ENCODE measurements around the gene EIF1AX.
"Not testable (repeated sequence)": the region's sequence is repeated elsewhere in the genome, so short reads cannot be mapped to it uniquely, and the experiment has no call there.

The EIF1AX gene

DNA sequence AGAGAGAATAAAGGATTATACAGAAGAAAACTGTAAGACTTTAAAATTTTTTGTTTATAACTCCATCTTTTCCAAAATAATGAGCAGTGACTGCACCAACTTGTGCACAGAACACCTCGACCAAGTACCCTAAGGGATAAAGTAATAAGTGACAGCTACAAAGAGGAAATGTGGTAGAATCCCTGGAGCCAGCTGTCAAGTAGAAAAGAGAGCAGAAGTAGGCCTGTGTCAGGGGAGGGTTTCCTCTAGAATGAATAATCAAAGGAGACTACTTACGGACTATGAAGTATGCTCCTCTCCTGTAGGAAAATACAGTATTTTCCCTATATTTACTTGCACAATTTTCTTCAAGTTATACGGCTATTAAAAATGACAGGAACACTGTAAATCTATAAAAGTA lies 1.2 kb downstream of the EIF1AX start:
- Mint-ChIP-seq H3K9me3 (ENCODE audit: low read depth) (no peaks in the 10 kb centered on the region), H3K27ac (peak overlapping the region; percentile 81), H3K4me1 (ENCODE audit: low read depth) (peaks cover 51% of the 10 kb centered on the region), H3K4me3 (peak overlapping the region; percentile 91), H3K36me3 (no peaks in the 10 kb centered on the region), H3K27me3 (no peaks in the 10 kb centered on the region)

GRCh38 chrX:20139966-20140365 lies 1.7 kb downstream of the EIF1AX start:
- Mint-ChIP-seq H3K4me1 (ENCODE audit: low read depth) (peaks cover 51% of the 10 kb centered on the region), H3K4me3 (peak overlapping the region; percentile 91), H3K36me3 (no peaks in the 10 kb centered on the region), H3K27ac (no peak overlapping the region), H3K27me3 (no peaks in the 10 kb centered on the region), H3K9me3 (ENCODE audit: low read depth) (no peaks in the 10 kb centered on the region)

DNA sequence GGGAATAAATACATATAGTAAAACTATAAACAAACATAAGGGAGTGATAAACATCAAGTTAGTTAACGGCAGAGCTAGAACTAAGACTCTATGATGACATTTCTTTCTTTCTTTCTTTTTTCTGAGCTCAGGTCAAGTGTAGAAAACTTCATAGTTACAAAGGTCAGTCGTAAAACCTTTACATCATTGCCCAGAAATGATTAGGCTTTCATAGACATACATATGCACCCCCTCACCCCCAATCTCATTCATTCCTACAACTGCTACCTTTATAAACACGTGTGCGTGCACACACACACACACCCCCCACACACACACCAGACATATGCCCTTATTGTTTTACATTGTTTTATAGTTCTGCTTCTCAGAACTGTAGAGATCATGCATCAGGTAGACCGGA lies 5.7 kb downstream of the EIF1AX start:
- Mint-ChIP-seq H3K27me3 (no peaks in the 10 kb centered on the region), H3K36me3 (no peaks in the 10 kb centered on the region), H3K27ac (peak overlapping the region; percentile 54), H3K4me3 (peak overlapping the region; percentile 14), H3K4me1 (ENCODE audit: low read depth) (peaks cover 39% of the 10 kb centered on the region), H3K9me3 (ENCODE audit: low read depth) (no peaks in the 10 kb centered on the region)

DNA sequence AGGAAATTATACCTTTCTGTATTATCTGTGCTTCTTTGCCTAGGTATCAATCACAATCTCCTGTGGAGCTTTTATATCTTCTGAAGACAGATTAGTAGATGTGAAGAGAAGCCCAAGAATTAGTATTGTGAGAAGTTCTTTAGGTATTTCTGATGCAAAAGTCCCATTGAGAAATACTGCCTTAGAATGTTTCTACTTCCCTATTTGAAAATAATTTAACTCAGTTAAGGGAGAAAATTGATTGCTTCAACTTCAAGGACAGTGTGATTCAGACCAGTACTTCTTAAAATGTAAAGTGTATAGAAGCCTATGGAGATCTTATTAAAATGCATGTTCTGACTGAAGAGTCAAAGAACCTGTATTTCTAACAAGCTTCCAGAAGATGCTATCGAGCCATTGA lies 9.0 kb downstream of the EIF1AX start:
- H3K27ac Mint-ChIP-seq = no peak overlapping the region
- H3K4me3 Mint-ChIP-seq = no peak overlapping the region
- peaks cover 25% of the 10 kb centered on the region for H3K4me1 Mint-ChIP-seq (ENCODE audit: low read depth)
- no peaks in the 10 kb centered on the region for H3K36me3 Mint-ChIP-seq
- H3K9me3 Mint-ChIP-seq (ENCODE audit: low read depth) = no peaks in the 10 kb centered on the region
- no peaks in the 10 kb centered on the region for H3K27me3 Mint-ChIP-seq

DNA sequence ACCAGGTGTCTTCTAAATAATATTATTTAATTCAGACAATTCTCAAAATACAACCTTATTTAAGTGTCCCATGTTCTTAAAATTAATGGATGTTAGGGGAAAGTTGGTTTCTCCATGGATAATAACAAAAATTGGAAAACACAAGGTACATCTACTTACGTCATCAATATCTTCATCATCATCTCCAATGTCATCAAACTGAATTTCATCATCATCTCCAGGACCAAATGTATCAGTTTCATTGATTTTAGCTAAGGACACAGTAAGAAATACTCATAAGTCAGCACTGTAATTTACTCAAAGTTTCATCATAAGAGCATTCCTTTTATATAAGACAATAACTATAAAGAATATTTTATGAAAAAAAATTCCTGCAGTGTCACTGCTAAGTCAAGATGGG lies 11.3 kb downstream of the EIF1AX start:
- Mint-ChIP-seq H3K36me3 (no peaks in the 10 kb centered on the region), H3K9me3 (ENCODE audit: low read depth) (no peaks in the 10 kb centered on the region), H3K4me1 (ENCODE audit: low read depth) (peaks cover 8% of the 10 kb centered on the region), H3K4me3 (no peak overlapping the region), H3K27me3 (no peaks in the 10 kb centered on the region), H3K27ac (peak overlapping the region; percentile 28)

DNA sequence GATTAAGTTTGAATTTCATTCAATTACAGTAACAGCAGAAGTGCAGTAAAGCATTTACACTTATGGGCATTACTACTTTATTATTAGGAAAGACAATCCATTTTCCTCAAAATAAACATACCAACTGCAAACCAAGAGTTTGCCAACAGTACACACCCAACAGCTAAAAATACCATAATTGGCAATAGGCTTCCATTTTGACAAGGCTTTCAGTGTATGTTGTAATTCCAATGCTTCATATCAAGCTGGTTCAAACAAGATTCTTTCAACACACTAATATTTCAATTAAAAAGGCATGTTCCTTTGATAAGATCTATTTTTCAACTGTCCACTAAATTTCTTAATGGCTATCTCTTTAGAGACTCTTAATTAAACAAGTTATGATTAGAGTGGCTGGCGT lies 12.1 kb downstream of the EIF1AX start:
- no peak overlapping the region for H3K27ac Mint-ChIP-seq

DNA sequence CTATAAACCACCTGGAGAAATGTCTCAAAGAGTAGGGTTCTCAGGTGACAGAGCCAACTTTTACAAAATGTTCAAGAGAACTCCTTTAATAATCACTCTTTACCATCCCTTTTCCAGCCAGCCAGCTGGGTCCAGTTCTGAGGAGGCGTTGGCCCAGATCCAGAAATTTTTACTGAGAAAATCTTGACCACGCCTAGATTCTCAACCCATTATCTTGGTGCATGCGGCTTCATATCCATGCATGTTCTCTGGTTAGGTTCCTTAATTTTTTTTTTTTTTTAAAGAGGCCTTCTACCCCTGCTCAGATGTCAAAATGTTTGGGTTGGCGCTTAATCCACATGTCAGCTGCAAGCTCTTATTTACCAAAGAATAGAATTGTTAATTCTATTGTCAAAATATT lies 13.0 kb downstream of the EIF1AX start:
- no peaks in the 10 kb centered on the region for H3K36me3 Mint-ChIP-seq
- no peak overlapping the region for H3K4me3 Mint-ChIP-seq
- H3K27ac Mint-ChIP-seq = no peak overlapping the region
- no peaks in the 10 kb centered on the region for H3K9me3 Mint-ChIP-seq (ENCODE audit: low read depth)
- H3K27me3 Mint-ChIP-seq = no peaks in the 10 kb centered on the region
- H3K4me1 Mint-ChIP-seq (ENCODE audit: low read depth) = peaks cover 8% of the 10 kb centered on the region

More for the DNA sequence above, 12.1 kb downstream of the EIF1AX start:
- no peak overlapping the region for H3K4me3 Mint-ChIP-seq
- no peaks in the 10 kb centered on the region for H3K9me3 Mint-ChIP-seq (ENCODE audit: low read depth)
- no peaks in the 10 kb centered on the region for H3K27me3 Mint-ChIP-seq
- no peaks in the 10 kb centered on the region for H3K36me3 Mint-ChIP-seq
- H3K4me1 Mint-ChIP-seq (ENCODE audit: low read depth) = peaks cover 8% of the 10 kb centered on the region

DNA sequence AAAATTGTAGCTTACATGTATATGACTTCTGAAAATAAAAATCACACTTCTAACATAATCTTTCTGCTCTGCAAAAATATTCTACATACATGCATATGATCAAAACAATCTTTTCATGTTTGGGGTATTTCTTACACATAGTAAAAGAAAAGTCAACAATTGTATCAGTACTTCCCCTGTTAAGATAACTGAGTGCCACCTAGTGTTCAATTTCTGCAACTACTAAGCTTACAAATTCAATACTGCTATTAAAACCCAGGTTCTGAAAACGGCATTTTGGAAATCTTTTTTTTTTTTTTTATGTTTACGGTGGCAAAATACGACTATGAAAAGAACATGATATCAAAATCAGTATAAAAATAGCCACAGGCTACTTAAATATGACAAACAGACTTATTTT lies 14.2 kb downstream of the EIF1AX start:
- not testable (repeated sequence) for H3K36me3 Mint-ChIP-seq; H3K27me3 Mint-ChIP-seq; H3K9me3 Mint-ChIP-seq (ENCODE audit: low read depth)

GRCh38 chrX:20126833-20127232 lies 14.8 kb downstream of the EIF1AX start:
- not testable (repeated sequence) for H3K9me3 Mint-ChIP-seq (ENCODE audit: low read depth); H3K27me3 Mint-ChIP-seq; H3K4me1 Mint-ChIP-seq (ENCODE audit: low read depth); H3K4me3 Mint-ChIP-seq; H3K36me3 Mint-ChIP-seq; H3K27ac Mint-ChIP-seq

More for the DNA sequence above, 14.2 kb downstream of the EIF1AX start:
- H3K27ac Mint-ChIP-seq; H3K4me3 Mint-ChIP-seq; H3K4me1 Mint-ChIP-seq (ENCODE audit: low read depth): not testable (repeated sequence)

- Mint-ChIP-seq H3K9me3 (ENCODE audit: low read depth) (no peaks in the 10 kb centered on the region), H3K27ac (no peak overlapping the region), H3K27me3 (no peaks in the 10 kb centered on the region), H3K4me1 (ENCODE audit: low read depth) (no peaks in the 10 kb centered on the region), H3K4me3 (no peak overlapping the region), H3K36me3 (no peaks in the 10 kb centered on the region)
Measured at GRCh38 chrX:20124964-20125363, 16.7 kb downstream of the EIF1AX start.

- Mint-ChIP-seq H3K36me3 (no peaks in the 10 kb centered on the region), H3K4me1 (ENCODE audit: low read depth) (peaks cover 5% of the 10 kb centered on the region), H3K27ac (no peak overlapping the region), H3K4me3 (no peak overlapping the region), H3K9me3 (ENCODE audit: low read depth) (no peaks in the 10 kb centered on the region), H3K27me3 (peaks cover 7% of the 10 kb centered on the region)
Measured at GRCh38 chrX:20118065-20118824, 23.4 kb downstream of the EIF1AX start.

DNA sequence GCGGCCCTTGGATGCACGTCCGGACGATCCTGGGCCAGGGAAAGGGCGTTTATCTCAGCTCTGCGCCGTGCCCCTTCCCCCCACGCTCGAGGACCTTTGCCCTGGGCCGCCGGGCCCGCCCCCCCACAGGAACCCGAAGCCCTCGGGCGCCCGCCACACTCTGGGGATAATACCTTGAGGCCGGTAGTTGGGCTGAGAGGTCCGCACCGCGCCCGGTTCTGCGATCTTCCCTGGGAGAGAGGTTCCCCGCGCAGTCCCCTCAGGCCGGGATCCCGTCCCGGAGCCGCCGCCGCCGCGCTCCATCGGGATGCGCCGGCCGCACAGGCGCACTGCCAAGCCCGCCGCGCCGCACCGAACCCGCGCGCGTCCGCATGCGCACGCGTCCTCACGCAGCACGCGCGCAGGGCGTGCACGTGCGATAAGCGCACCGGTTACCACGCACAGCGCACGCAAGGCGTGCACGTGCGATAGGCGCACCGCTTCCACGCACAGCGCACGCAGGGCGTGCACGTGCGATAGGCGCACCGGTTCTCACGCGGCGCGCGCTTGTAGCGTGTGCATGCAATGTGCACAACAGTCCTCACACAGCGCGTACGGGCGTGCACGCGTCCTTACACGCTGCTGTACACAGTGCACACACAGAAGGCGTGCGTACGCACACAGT lies 24.9 kb downstream of the EIF1AX start, which contains the start of gene MAP7D2:
Gene MAP7D2 (minus strand): TSS at position 331 of the 664 bp plus-strand sequence. CDS start 28 bp downstream, at position 303.
- Mint-ChIP-seq H3K27me3 (peaks cover 7% of the 10 kb centered on the region), H3K9me3 (ENCODE audit: low read depth) (no peaks in the 10 kb centered on the region), H3K27ac (no peak within 1 kb of the TSS), H3K36me3 (no peaks in the 10 kb centered on the region), H3K4me3 (peak within 1 kb of the TSS; percentile 65), H3K4me1 (ENCODE audit: low read depth) (peaks cover 5% of the 10 kb centered on the region)

GRCh38 chrX:20116087-20116576 lies 25.5 kb downstream of the EIF1AX start:
- H3K27ac Mint-ChIP-seq = no peak overlapping the region
- H3K9me3 Mint-ChIP-seq (ENCODE audit: low read depth) = no peaks in the 10 kb centered on the region
- peak overlapping the region; percentile 65 for H3K4me3 Mint-ChIP-seq
- H3K36me3 Mint-ChIP-seq = no peaks in the 10 kb centered on the region
- peaks cover 7% of the 10 kb centered on the region for H3K27me3 Mint-ChIP-seq
- H3K4me1 Mint-ChIP-seq (ENCODE audit: low read depth) = peaks cover 5% of the 10 kb centered on the region

DNA sequence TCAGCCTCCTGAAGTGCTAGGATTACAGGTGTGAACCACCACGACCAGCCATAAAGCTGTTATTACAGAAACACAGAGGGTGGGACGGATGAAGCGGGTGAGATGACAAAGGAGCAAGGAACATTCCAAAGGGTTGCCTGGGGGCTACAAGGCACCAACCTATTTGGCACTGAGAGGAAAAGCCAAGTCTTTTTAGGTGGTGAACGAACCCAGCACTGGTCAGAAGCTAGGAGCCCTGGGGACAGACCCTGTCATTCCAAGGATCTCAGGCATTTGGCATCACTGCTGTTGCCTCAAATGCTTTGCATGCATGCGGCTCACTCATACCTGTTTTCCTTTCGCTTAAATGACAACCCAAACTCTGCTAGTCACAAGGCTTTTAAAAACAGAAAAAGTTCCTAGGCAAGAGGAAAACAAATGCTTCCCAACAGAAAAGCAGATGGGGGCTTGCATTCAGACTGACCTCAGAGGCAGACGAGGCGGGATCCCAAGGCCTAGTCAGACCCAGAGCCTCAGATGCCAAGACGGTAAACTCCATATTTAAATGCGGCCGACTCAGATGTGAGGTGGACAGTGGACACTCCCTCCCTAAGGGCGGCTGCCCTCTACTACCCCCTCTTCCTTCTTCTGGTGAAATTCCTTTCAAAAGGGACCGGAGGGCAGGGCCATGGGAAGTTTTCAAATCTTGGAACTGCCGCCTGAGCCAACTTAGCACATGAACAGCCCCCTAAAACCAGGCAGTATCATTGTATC lies 29.4 kb downstream of the EIF1AX start:
- no peak overlapping the region for H3K27ac Mint-ChIP-seq
- peaks cover 7% of the 10 kb centered on the region for H3K27me3 Mint-ChIP-seq
- H3K4me3 Mint-ChIP-seq = no peak overlapping the region
- no peaks in the 10 kb centered on the region for H3K36me3 Mint-ChIP-seq
- no peaks in the 10 kb centered on the region for H3K9me3 Mint-ChIP-seq (ENCODE audit: low read depth)
- H3K4me1 Mint-ChIP-seq (ENCODE audit: low read depth) = no peaks in the 10 kb centered on the region

DNA sequence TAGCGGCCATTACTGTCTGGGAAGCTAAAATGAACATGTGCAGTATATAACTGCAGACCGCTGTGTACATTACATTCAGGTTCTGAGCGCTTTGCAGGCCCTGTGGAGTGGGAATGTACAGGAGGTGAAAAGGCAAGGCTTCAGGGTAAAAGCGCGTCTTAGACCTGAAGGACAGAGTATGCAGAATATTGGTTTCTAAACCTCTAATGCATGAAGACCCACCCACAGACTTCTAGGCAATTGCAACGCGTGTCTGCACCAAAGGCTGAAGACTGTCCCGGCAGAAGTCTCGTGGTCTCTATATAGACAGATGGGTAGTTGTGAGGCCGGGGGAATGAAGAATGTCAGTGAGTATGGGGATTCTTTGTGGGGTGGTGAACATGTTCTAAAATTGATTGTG lies 30.4 kb downstream of the EIF1AX start:
- H3K27ac Mint-ChIP-seq = no peak overlapping the region
- H3K9me3 Mint-ChIP-seq (ENCODE audit: low read depth) = no peaks in the 10 kb centered on the region
- no peaks in the 10 kb centered on the region for H3K36me3 Mint-ChIP-seq
- peaks cover 7% of the 10 kb centered on the region for H3K27me3 Mint-ChIP-seq
- no peaks in the 10 kb centered on the region for H3K4me1 Mint-ChIP-seq (ENCODE audit: low read depth)
- H3K4me3 Mint-ChIP-seq = no peak overlapping the region

Measured in activated naive CD8-positive, alpha-beta T cell (primary cell).